Neutrophil (primary cell): ENCODE results near the gene MSL1.

Experiments used
- H3K27ac ChIP-seq: fragments of 200-600 bp; sonication (generic); 2 replicates; pipeline ENCODE4 v1.5.1; 2016; ENCODE audit warnings: mild to moderate bottlenecking, moderate library complexity
- H3K27me3 ChIP-seq: fragments of 200-600 bp; sonication (generic); 2 replicates; pipeline ENCODE4 v1.6.0; 2016; ENCODE audit warnings: mild to moderate bottlenecking
- H3K36me3 ChIP-seq: fragments of 200-600 bp; sonication (generic); 2 replicates; pipeline ENCODE4 v1.5.1; 2017
- H3K4me1 ChIP-seq, 2 experiments: fragments of 200-600 bp in 1 of 2; sonication (generic) in 1 of 2; 1 replicate in 1 of 2; 2 replicates in 1 of 2; pipeline versions ENCODE4 v1.5.1 to v1.6.1; 2013 to 2016; ENCODE audit warnings: low read depth in 1 of 2, low read length in 1 of 2, mild to moderate bottlenecking in 1 of 2, moderate library complexity in 1 of 2; ENCODE audit not compliant: control insufficient read depth in 1 of 2, insufficient read depth in 1 of 2
- H3K4me3 ChIP-seq, 2 experiments: fragments of 200-600 bp in 1 of 2; sonication (generic) in 1 of 2; 1 replicate in 1 of 2; 2 replicates in 1 of 2; pipeline ENCODE4 v1.5.1; 2013 to 2016; ENCODE audit warnings: low read depth in 1 of 2, low read length in 1 of 2, mild to moderate bottlenecking in 1 of 2, moderate library complexity in 1 of 2
- H3K9me3 ChIP-seq: fragments of 200-600 bp; sonication (generic); 2 replicates; pipeline ENCODE4 v1.5.1; 2016
- CTCF ChIP-seq: fragments of 200-600 bp; sonication (generic); IDR thresholded peaks from 2 replicates; pipeline ENCODE4 v1.5.1; 2016; ENCODE audit warnings: antibody characterized with exemption

The MSL1 gene

GRCh38 chr17:40113907-40114245, 7.9 kb upstream of the MSL1 start:
- no peaks in the 10 kb centered on the region for H3K9me3 ChIP-seq
- no peaks in the 10 kb centered on the region for H3K36me3 ChIP-seq
- no peaks in the 10 kb centered on the region for H3K27me3 ChIP-seq
- H3K4me3 ChIP-seq: peak overlapping the region; percentile 57 to 61
- H3K27ac ChIP-seq: peak overlapping the region; percentile 64
- H3K4me1 ChIP-seq: peaks cover 45 to 52% of the 10 kb centered on the region in 2 experiments
- TF ChIP-seq CTCF: no peak

GRCh38 chr17:40115101-40115436, 6.7 kb upstream of the MSL1 start:
- Histone ChIP-seq H3K27ac (no peak overlapping the region), H3K9me3 (no peaks in the 10 kb centered on the region), H3K4me3 (no peak overlapping the region), H3K36me3 (no peaks in the 10 kb centered on the region), H3K27me3 (no peaks in the 10 kb centered on the region), H3K4me1 (peaks cover 54 to 58% of the 10 kb centered on the region in 2 experiments)
- TF ChIP-seq CTCF: no peak

GRCh38 chr17:40122136-40122998, 596 bp downstream of the MSL1 start:
- peak overlapping the region; percentile 96 to 99 for H3K4me3 ChIP-seq
- no peaks in the 10 kb centered on the region for H3K27me3 ChIP-seq
- peaks cover 26% of the 10 kb centered on the region for H3K36me3 ChIP-seq
- peaks cover 51 to 70% of the 10 kb centered on the region in 2 experiments for H3K4me1 ChIP-seq
- peak; percentile 26 for TF ChIP-seq CTCF
- no peaks in the 10 kb centered on the region for H3K9me3 ChIP-seq
- H3K27ac ChIP-seq: peak overlapping the region; percentile 99

- peak; percentile 45 for TF ChIP-seq CTCF
- Histone ChIP-seq H3K36me3 (peaks cover 34% of the 10 kb centered on the region), H3K9me3 (no peaks in the 10 kb centered on the region), H3K27me3 (no peaks in the 10 kb centered on the region), H3K4me1 (peaks cover 51 to 67% of the 10 kb centered on the region in 2 experiments), H3K4me3 (peak overlapping the region; percentile 96 to 99), H3K27ac (peak overlapping the region; percentile 99)
Observed at GRCh38 chr17:40122999-40123810, 1.4 kb downstream of the MSL1 start.

- Histone ChIP-seq H3K27me3 (no peaks in the 10 kb centered on the region), H3K4me1 (peaks cover 51 to 69% of the 10 kb centered on the region in 2 experiments), H3K36me3 (peaks cover 40% of the 10 kb centered on the region), H3K27ac (peak overlapping the region; percentile 99), H3K9me3 (no peaks in the 10 kb centered on the region), H3K4me3 (peak overlapping the region; percentile 96 to 99)
- no peak for TF ChIP-seq CTCF
Observed at GRCh38 chr17:40123811-40124114, 2.0 kb downstream of the MSL1 start.
